ENCODE results near the gene CASQ1. TPM values are rescaled to one million over a fixed set of nuclear protein-coding genes. Genes with fewer than 3 reads are reported as not detected.

The CASQ1 gene
- total RNA-seq, 1 donor = 0.36 TPM

GRCh38 chr1:160154790-160155189, 35.6 kb upstream of the CASQ1 start:
- Histone ChIP-seq H3K79me2 (ENCODE audit: insufficient read depth, low read length) (no peaks in the 10 kb centered on the region), H3K4me3 (ENCODE audit: insufficient read depth, low read length) (no peak overlapping the region), H3K27me3 (ENCODE audit: insufficient read depth, low read length) (peaks cover 2% of the 10 kb centered on the region), H3K9me3 (ENCODE audit: low read depth, low read length) (no peaks in the 10 kb centered on the region), H4K20me1 (ENCODE audit: insufficient read depth, low read length) (no peaks in the 10 kb centered on the region), H3K4me1 (ENCODE audit: insufficient read depth, low read length) (peaks cover 4% of the 10 kb centered on the region), H3K4me2 (ENCODE audit: insufficient read depth, low read length) (no peak overlapping the region), H3K27ac (ENCODE audit: low read depth, low read length) (no peak overlapping the region), H2AFZ (ENCODE audit: low read length) (no peak overlapping the region), H3K36me3 (ENCODE audit: insufficient read depth, low read length) (no peaks in the 10 kb centered on the region)
- TF ChIP-seq CTCF (IDR thresholded peaks at IDR 0.05; ENCODE audit: extremely low read depth, low read depth, low read length) = no peak
- DNase-seq (ENCODE audit: insufficient read length, low spot score, missing footprints) = no peak

- peaks cover 2% of the 10 kb centered on the region for H3K27me3 ChIP-seq (ENCODE audit: insufficient read depth, low read length)
- H3K27ac ChIP-seq (ENCODE audit: low read depth, low read length) = no peak overlapping the region
- H3K9me3 ChIP-seq (ENCODE audit: low read depth, low read length) = no peaks in the 10 kb centered on the region
Measured at GRCh38 chr1:160156361-160156760, 34.0 kb upstream of the CASQ1 start.

GRCh38 chr1:160157174-160157573, 33.2 kb upstream of the CASQ1 start:
- Histone ChIP-seq H4K20me1 (ENCODE audit: insufficient read depth, low read length) (no peaks in the 10 kb centered on the region), H3K27ac (ENCODE audit: low read depth, low read length) (no peak overlapping the region), H3K4me2 (ENCODE audit: insufficient read depth, low read length) (no peak overlapping the region), H3K9me3 (ENCODE audit: low read depth, low read length) (no peaks in the 10 kb centered on the region), H3K79me2 (ENCODE audit: insufficient read depth, low read length) (no peaks in the 10 kb centered on the region), H2AFZ (ENCODE audit: low read length) (no peak overlapping the region), H3K36me3 (ENCODE audit: insufficient read depth, low read length) (no peaks in the 10 kb centered on the region), H3K27me3 (ENCODE audit: insufficient read depth, low read length) (peaks cover 2% of the 10 kb centered on the region), H3K4me1 (ENCODE audit: insufficient read depth, low read length) (no peaks in the 10 kb centered on the region), H3K4me3 (ENCODE audit: insufficient read depth, low read length) (no peak overlapping the region)
- no peak for DNase-seq (ENCODE audit: insufficient read length, low spot score, missing footprints)
- no peak for TF ChIP-seq CTCF (IDR thresholded peaks at IDR 0.05; ENCODE audit: extremely low read depth, low read depth, low read length)

More at GRCh38 chr1:160156361-160156760, 34.0 kb upstream of the CASQ1 start:
- Histone ChIP-seq H3K4me3 (ENCODE audit: insufficient read depth, low read length) (no peak overlapping the region), H3K36me3 (ENCODE audit: insufficient read depth, low read length) (no peaks in the 10 kb centered on the region), H2AFZ (ENCODE audit: low read length) (no peak overlapping the region), H4K20me1 (ENCODE audit: insufficient read depth, low read length) (no peaks in the 10 kb centered on the region), H3K79me2 (ENCODE audit: insufficient read depth, low read length) (no peaks in the 10 kb centered on the region), H3K4me1 (ENCODE audit: insufficient read depth, low read length) (no peaks in the 10 kb centered on the region), H3K4me2 (ENCODE audit: insufficient read depth, low read length) (no peak overlapping the region)
- no peak for TF ChIP-seq CTCF (IDR thresholded peaks at IDR 0.05; ENCODE audit: extremely low read depth, low read depth, low read length)
- no peak for DNase-seq (ENCODE audit: insufficient read length, low spot score, missing footprints)

GRCh38 chr1:160158031-160158430, 32.3 kb upstream of the CASQ1 start:
- H3K27me3 ChIP-seq (ENCODE audit: insufficient read depth, low read length) = peaks cover 2% of the 10 kb centered on the region
- no peaks in the 10 kb centered on the region for H3K36me3 ChIP-seq (ENCODE audit: insufficient read depth, low read length)
- H3K4me3 ChIP-seq (ENCODE audit: insufficient read depth, low read length) = no peak overlapping the region
- no peak overlapping the region for H3K27ac ChIP-seq (ENCODE audit: low read depth, low read length)
- DNase-seq (ENCODE audit: insufficient read length, low spot score, missing footprints) = no peak
- no peaks in the 10 kb centered on the region for H3K79me2 ChIP-seq (ENCODE audit: insufficient read depth, low read length)
- H4K20me1 ChIP-seq (ENCODE audit: insufficient read depth, low read length) = no peaks in the 10 kb centered on the region
- H3K4me1 ChIP-seq (ENCODE audit: insufficient read depth, low read length) = no peaks in the 10 kb centered on the region
- H3K9me3 ChIP-seq (ENCODE audit: low read depth, low read length) = no peaks in the 10 kb centered on the region
- TF ChIP-seq CTCF (IDR thresholded peaks at IDR 0.05; ENCODE audit: extremely low read depth, low read depth, low read length) = no peak
- H2AFZ ChIP-seq (ENCODE audit: low read length) = no peak overlapping the region
- no peak overlapping the region for H3K4me2 ChIP-seq (ENCODE audit: insufficient read depth, low read length)
